CD14-positive monocyte (primary cell): Measurements from ENCODE around the gene POMT2. TPM values are rescaled to one million over a fixed set of nuclear protein-coding genes. Genes with fewer than 3 reads are reported as not detected.

Experiments used
- DNase-seq, 3 donors: peaks; one replicate each; pipeline ENCODE4 v3.0.0-alpha.2; 2011 to 2022
- H2AFZ ChIP-seq: 2 replicates; pipeline ENCODE4 v1.6.0; 2012; ENCODE audit warnings: mild to moderate bottlenecking, low read depth, low read length, inconsistent platforms; ENCODE audit not compliant: insufficient read depth, poor library complexity, severe bottlenecking
- H3K27ac ChIP-seq, 2 donors: 1 replicate in 1 of 2; 2 replicates in 1 of 2; pipeline ENCODE4 v1.5.1; 2012 to 2013; ENCODE audit warnings: low read length in 2 of 2, control low read depth in 1 of 2, inconsistent platforms in 1 of 2, low read depth in 1 of 2, mild to moderate bottlenecking in 1 of 2
- H3K27me3 ChIP-seq, 2 donors: one replicate each; pipeline versions ENCODE4 v1.6.0 to v1.6.1; 2011 to 2013; ENCODE audit warnings: low read length in 2 of 2; ENCODE audit not compliant: control insufficient read depth in 2 of 2, insufficient read depth in 2 of 2
- H3K36me3 ChIP-seq, 2 donors: replicated peaks in 1 of 2; 1 replicate in 1 of 2; 2 replicates in 1 of 2; pipeline versions ENCODE4 v1.5.1 to v1.6.1; 2012 to 2013; ENCODE audit warnings: low read length in 2 of 2, control low read depth in 1 of 2, inconsistent platforms in 1 of 2, mild to moderate bottlenecking in 1 of 2; ENCODE audit not compliant: insufficient read depth in 2 of 2, control insufficient read depth in 1 of 2
- H3K4me1 ChIP-seq, 2 donors: 1 replicate in 1 of 2; 2 replicates in 1 of 2; pipeline versions ENCODE4 v1.5.1 to v1.6.1; 2012 to 2013; ENCODE audit warnings: low read length in 2 of 2, control low read depth in 1 of 2, inconsistent platforms in 1 of 2, mild to moderate bottlenecking in 1 of 2, moderate library complexity in 1 of 2; ENCODE audit not compliant: insufficient read depth in 2 of 2, control insufficient read depth in 1 of 2
- H3K4me2 ChIP-seq: replicated peaks from 2 replicates; pipeline ENCODE3; 2012; ENCODE audit warnings: low read length, moderate library complexity, mild to moderate bottlenecking; ENCODE audit not compliant: poor library complexity, severe bottlenecking; ENCODE audit errors: extremely low read depth
- H3K4me3 ChIP-seq, 3 experiments: fragments of 200-600 bp in 1 of 3; sonication (generic) in 1 of 3; replicated peaks in 1 of 3; 1 replicate in 2 of 3; 2 replicates in 1 of 3; pipeline ENCODE4 v1.5.1; 2011 to 2013; ENCODE audit warnings: low read length in 3 of 3, mild to moderate bottlenecking in 3 of 3, control low read depth in 2 of 3, low read depth in 2 of 3, inconsistent platforms in 1 of 3, moderate library complexity in 1 of 3
- H3K79me2 ChIP-seq: 2 replicates; pipeline ENCODE4 v1.6.0; 2012; ENCODE audit warnings: mild to moderate bottlenecking, control low read depth, inconsistent platforms, low read length, moderate library complexity; ENCODE audit not compliant: insufficient read depth
- H3K9ac ChIP-seq: 2 replicates; pipeline ENCODE4 v1.6.0; 2017; ENCODE audit warnings: low read length, mild to moderate bottlenecking; ENCODE audit not compliant: insufficient read depth, poor library complexity, severe bottlenecking
- H3K9me3 ChIP-seq, 2 donors: replicated peaks in 1 of 2; 1 replicate in 1 of 2; 2 replicates in 1 of 2; pipeline versions ENCODE4 v1.5.1 to v1.6.1; 2012 to 2013; ENCODE audit warnings: low read length in 2 of 2, control low read depth in 1 of 2; ENCODE audit not compliant: control insufficient read depth in 1 of 2, insufficient read depth in 1 of 2
- H4K20me1 ChIP-seq: 2 replicates; pipeline ENCODE4 v1.6.0; 2012; ENCODE audit warnings: mild to moderate bottlenecking, low read length, control low read depth, moderate library complexity; ENCODE audit not compliant: insufficient read depth
- H3K27ac Mint-ChIP-seq, 7 donors: one replicate each; pipeline ENCODE4 v1.8.0; 2020; ENCODE audit warnings: mild to moderate bottlenecking in 7 of 7, mixed read lengths in 7 of 7, moderate library complexity in 6 of 7, inconsistent platforms in 2 of 7
- H3K27me3 Mint-ChIP-seq, 3 donors: one replicate each; pipeline ENCODE4 v1.8.0; 2021 to 2022; ENCODE audit warnings: low read depth in 3 of 3, mild to moderate bottlenecking in 3 of 3, mixed read lengths in 3 of 3, moderate library complexity in 3 of 3, inconsistent platforms in 1 of 3
- H3K36me3 Mint-ChIP-seq, 2 donors: one replicate each; pipeline ENCODE4 v1.8.0; 2020; ENCODE audit warnings: mixed read lengths in 2 of 2, inconsistent platforms in 1 of 2, mild to moderate bottlenecking in 1 of 2
- H3K4me1 Mint-ChIP-seq: one replicate; pipeline ENCODE4 v1.8.0; 2020; ENCODE audit warnings: mild to moderate bottlenecking, mixed read lengths
- H3K4me3 Mint-ChIP-seq, 2 donors: one replicate each; pipeline ENCODE4 v1.8.0; 2020; ENCODE audit warnings: mild to moderate bottlenecking in 2 of 2, mixed read lengths in 2 of 2, moderate library complexity in 1 of 2
- H3K9me3 Mint-ChIP-seq, 7 donors: one replicate each; pipeline ENCODE4 v1.8.0; 2020 to 2022; ENCODE audit warnings: mixed read lengths in 7 of 7, mild to moderate bottlenecking in 6 of 7, moderate library complexity in 6 of 7, inconsistent platforms in 2 of 7
- CTCF ChIP-seq: fragments of 200-600 bp; IDR thresholded peaks from one replicate; pipeline ENCODE4 v1.8.0; 2022; ENCODE audit warnings: antibody characterized with exemption, mild to moderate bottlenecking
- WGBS: methylation state at CpG from one replicate; pipeline ENCODE4 v1.1.5; 2013; ENCODE audit warnings: missing lambda C conversion rate; ENCODE audit not compliant: insufficient coverage; 5-methylcytosine and 5-hydroxymethylcytosine counted together
- intact Hi-C, 2 donors: fragments of 100-400 bp; cut with micrococcal nuclease; formaldehyde crosslinking; loops; one replicate each; pipeline versions ENCODE4 v1.15.0 to v1.15.1; 2023
- polyA plus RNA-seq, 3 donors: library from polyadenylated mRNA; depleted of rRNA in 1 of 3; unstranded in 2 of 3; stranded (reverse) in 1 of 3; fragments of 300-500 nt in 2 of 3; fragments of >200 nt in 1 of 3; fragmentation: Illumina TruSeq in 2 of 3; gene quantifications; 1 replicate in 2 of 3; 2 replicates in 1 of 3; pipeline ENCODE4 v1.2.3, GENCODE V29; 2012 to 2021

The POMT2 gene
- polyA plus RNA-seq, 3 donors = 1.5 to 8.9 (median 1.8) TPM

- 93% methylated on average over 8 of the region's 8 CpGs for WGBS
Observed at GRCh38 chr14:77266336-77266735, 54.3 kb downstream of the POMT2 start.

GRCh38 chr14:77265561-77266335 lies 54.9 kb downstream of the POMT2 start:
- peaks cover 0 to 1% of the 10 kb centered on the region in 2 donors for H3K36me3 Mint-ChIP-seq
- no peak overlapping the region for H3K27ac Mint-ChIP-seq
- H3K4me3 Mint-ChIP-seq = no peak overlapping the region
- no peaks in the 10 kb centered on the region for H3K79me2 ChIP-seq
- peaks cover 27 to 44% (median 32%) of the 10 kb centered on the region in 3 donors for H3K27me3 Mint-ChIP-seq
- peaks cover 0 to 11% of the 10 kb centered on the region in 2 donors for H3K9me3 ChIP-seq
- H4K20me1 ChIP-seq = no peaks in the 10 kb centered on the region
- no peaks in the 10 kb centered on the region for H3K4me1 ChIP-seq
- no peak overlapping the region for H3K9ac ChIP-seq
- TF ChIP-seq CTCF = no peak
- DNase-seq = no peak
- peaks cover 14 to 22% of the 10 kb centered on the region in 2 donors for H3K27me3 ChIP-seq
- intact Hi-C loops = no loop called here
- H3K27ac ChIP-seq = no peak overlapping the region
- H2AFZ ChIP-seq = no peak overlapping the region
- no peak overlapping the region for H3K4me2 ChIP-seq
- H3K36me3 ChIP-seq = no peaks in the 10 kb centered on the region
- peaks cover 0 to 20% (median 5%) of the 10 kb centered on the region in 7 donors for H3K9me3 Mint-ChIP-seq
- no peaks in the 10 kb centered on the region for H3K4me1 Mint-ChIP-seq
- 92% methylated on average over 10 of the region's 16 CpGs for WGBS
- no peak overlapping the region for H3K4me3 ChIP-seq

More at GRCh38 chr14:77266336-77266735, 54.3 kb downstream of the POMT2 start:
- H3K27me3 Mint-ChIP-seq = peaks cover 29 to 50% (median 34%) of the 10 kb centered on the region in 3 donors
- Histone ChIP-seq H3K4me3 (no peak overlapping the region), H3K9me3 (peaks cover 0 to 11% of the 10 kb centered on the region in 2 donors), H3K79me2 (no peaks in the 10 kb centered on the region), H3K27ac (no peak overlapping the region), H3K36me3 (no peaks in the 10 kb centered on the region), H4K20me1 (no peaks in the 10 kb centered on the region), H3K4me2 (no peak overlapping the region), H3K4me1 (no peaks in the 10 kb centered on the region), H2AFZ (no peak overlapping the region), H3K27me3 (peaks cover 17 to 25% of the 10 kb centered on the region in 2 donors), H3K9ac (no peak overlapping the region)
- intact Hi-C loops = no loop called here
- no peak for TF ChIP-seq CTCF
- no peak overlapping the region for H3K27ac Mint-ChIP-seq
- H3K36me3 Mint-ChIP-seq = peaks cover 0 to 1% of the 10 kb centered on the region in 2 donors
- H3K4me1 Mint-ChIP-seq = no peaks in the 10 kb centered on the region
- H3K4me3 Mint-ChIP-seq = no peak overlapping the region
- peaks cover 0 to 20% (median 5%) of the 10 kb centered on the region in 7 donors for H3K9me3 Mint-ChIP-seq
- no peak for DNase-seq
